NCI-H460 (cell line): ENCODE data around the gene ZFPM1. TPM values are rescaled to one million over a fixed set of nuclear protein-coding genes. Genes with fewer than 3 reads are reported as not detected.
"Not testable (repeated sequence)": the region's sequence is repeated elsewhere in the genome, so short reads cannot be mapped to it uniquely, and the experiment has no call there.

Source experiments
- DNase-seq: peaks from one replicate; pipeline ENCODE4 v3.0.0-alpha.2; 2016; ENCODE audit warnings: low read depth; ENCODE audit errors: extremely low read depth
- polyA plus RNA-seq: library from polyadenylated mRNA; depleted of rRNA; stranded (reverse); fragments of >200 nt; gene quantifications from 2 replicates; pipeline ENCODE4 v1.2.3, GENCODE V29; 2014; cell fraction: nucleus; rRNA removed
- total RNA-seq: library from RNA; depleted of rRNA; stranded (reverse); fragments of >200 nt; shearing (Covaris generic); gene quantifications from 2 replicates; pipeline ENCODE4 v1.2.3, GENCODE V29; 2014; rRNA removed

ZFPM1 gene
- 0.67 and 0.95 TPM in 2 replicates for total RNA-seq
- 0.75 and 1.2 TPM in 2 replicates for polyA plus RNA-seq

DNA sequence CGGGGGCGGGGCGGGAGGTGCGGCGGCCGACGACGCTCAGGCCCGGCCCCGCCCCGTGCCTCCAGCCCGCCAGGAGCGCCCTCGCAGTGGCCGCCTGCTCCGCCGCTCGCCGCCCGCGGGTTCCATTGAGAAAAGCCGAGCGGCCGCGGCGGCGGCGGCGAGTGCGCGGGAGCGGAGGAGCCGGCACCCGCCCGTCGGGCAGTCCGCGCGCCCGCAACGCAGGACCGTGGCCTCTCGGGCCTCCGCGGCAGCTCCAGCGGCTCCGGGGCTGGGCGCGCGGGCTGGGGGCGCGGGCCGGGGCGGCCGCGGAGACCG lies at the start of gene ZFPM1:
ZFPM1 (plus strand) TSS at position 64 of the 315 bp plus-strand sequence. CDS start 359 bp downstream, outside the sequence.
- no peak for DNase-seq

GRCh38 chr16:88403794-88404581 lies 49.1 kb upstream of the ZFPM1 start:
- DNase-seq: no peak

GRCh38 chr16:88404769-88405168 lies 48.3 kb upstream of the ZFPM1 start:
- no peak for DNase-seq

GRCh38 chr16:88405216-88406060 lies 47.6 kb upstream of the ZFPM1 start:
- no peak for DNase-seq

- no peak for DNase-seq
Measured at GRCh38 chr16:88406096-88407041, 46.7 kb upstream of the ZFPM1 start.

- DNase-seq: no peak
Measured at GRCh38 chr16:88407042-88407420, 46.0 kb upstream of the ZFPM1 start.

DNA sequence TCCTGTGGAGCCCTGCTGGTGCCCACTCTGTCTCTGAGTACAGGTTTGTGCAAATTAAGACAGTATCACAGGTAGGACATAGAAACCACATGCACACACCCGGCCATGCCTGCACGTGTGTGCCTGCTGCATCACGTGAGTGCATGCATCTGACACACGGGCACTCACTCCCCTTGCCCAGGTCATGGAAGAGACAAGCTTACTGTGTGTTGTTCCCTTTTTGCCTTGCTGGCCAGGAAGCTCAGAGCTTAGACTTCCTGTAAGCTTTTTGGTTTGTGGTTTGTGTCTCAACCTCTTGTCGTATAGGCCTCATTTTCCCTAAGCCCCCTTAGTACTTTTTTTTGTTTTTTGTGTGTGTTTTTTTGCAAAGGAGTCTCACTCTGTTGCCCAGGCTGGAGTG lies 45.3 kb upstream of the ZFPM1 start:
- DNase-seq: no peak

GRCh38 chr16:88408561-88409142 lies 44.4 kb upstream of the ZFPM1 start:
- DNase-seq: no peak

- DNase-seq: no peak
Measured at GRCh38 chr16:88409296-88410065, 43.6 kb upstream of the ZFPM1 start.

DNA sequence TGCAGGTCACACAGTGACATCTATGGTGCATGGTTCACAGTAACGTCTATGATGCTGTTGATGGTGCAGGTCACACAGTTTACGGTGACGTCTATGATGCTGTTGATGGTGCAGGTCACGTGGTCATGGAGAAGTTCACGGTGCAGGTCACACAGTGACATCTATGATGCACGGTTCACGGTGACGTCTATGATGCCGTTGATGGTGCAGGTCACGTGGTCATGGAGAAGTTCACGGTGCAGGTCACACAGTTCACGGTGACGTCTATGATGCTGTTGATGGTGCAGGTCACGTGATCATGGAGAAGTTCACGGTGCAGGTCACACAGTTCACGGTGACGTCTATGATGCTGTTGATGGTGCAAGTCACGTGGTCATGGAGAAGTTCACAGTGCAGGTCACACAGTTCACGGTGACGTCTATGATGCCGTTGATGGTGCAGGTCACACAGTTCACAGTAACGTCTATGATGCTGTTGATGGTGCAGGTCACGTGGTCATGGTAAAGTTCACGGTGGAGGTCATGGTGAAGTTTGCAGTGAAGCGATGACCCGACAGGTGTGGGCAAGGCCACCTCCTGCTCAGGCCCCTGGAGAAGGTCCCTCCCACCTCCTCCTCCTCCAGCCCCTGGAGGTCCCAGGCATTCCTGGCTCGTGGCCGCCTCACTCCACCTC lies 42.6 kb upstream of the ZFPM1 start:
- not testable (repeated sequence) for DNase-seq

DNA sequence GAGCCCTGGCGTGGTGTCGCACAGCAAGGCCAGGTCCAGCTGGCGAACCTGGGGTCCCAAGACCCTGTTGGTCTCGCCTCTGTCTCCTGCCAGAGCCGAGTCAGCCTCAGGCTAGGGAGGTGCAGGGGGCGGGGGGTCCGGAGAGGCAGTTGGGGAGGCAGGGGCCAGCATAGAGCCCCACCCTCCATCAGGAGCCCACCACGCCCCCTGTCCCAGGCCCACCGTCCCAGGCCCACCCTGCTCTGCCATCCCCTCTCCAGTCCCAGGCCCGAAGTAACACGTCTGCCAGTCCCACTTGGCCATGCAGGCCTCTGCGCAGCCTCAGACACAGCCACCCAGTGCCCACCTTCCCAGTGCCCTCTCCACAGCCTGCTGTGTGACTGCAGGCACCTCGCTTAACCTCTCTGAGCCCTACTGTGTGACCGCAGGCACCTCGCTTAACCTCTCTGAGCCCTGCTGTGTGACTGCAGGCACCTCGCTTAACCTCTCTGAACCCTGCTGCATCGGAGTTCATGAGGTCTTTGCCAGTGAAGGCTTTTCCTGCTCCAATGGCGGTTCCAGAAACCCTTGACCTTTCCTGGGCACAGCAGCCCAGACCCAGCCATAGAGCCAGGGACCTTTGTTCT lies 41.0 kb upstream of the ZFPM1 start:
- no peak for DNase-seq

DNA sequence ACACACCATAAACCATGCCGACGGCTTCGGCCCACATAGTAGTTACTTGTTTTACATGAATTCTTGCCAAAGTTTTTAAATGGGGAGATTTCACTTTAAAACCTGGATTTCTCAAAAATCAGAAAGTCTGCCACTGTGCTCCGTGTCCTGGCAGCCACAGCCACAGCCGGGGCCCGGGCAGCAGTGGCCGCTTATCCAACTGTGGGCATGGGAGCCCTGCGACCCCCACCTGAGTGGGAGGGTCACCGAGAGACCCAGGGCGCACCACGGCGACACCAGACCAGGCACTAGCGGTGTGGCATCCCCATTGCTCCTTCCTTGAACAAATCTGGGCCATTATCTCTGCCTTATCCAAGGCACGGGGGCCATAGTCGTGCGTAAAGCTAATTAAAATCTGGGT lies 40.3 kb upstream of the ZFPM1 start:
- no peak for DNase-seq

GRCh38 chr16:88413231-88413630 lies 39.8 kb upstream of the ZFPM1 start:
- no peak for DNase-seq

GRCh38 chr16:88413631-88414030 lies 39.4 kb upstream of the ZFPM1 start:
- no peak for DNase-seq

- DNase-seq: no peak
Measured at GRCh38 chr16:88414521-88415380, 38.3 kb upstream of the ZFPM1 start.

GRCh38 chr16:88415381-88415705 lies 37.7 kb upstream of the ZFPM1 start:
- no peak for DNase-seq

DNA sequence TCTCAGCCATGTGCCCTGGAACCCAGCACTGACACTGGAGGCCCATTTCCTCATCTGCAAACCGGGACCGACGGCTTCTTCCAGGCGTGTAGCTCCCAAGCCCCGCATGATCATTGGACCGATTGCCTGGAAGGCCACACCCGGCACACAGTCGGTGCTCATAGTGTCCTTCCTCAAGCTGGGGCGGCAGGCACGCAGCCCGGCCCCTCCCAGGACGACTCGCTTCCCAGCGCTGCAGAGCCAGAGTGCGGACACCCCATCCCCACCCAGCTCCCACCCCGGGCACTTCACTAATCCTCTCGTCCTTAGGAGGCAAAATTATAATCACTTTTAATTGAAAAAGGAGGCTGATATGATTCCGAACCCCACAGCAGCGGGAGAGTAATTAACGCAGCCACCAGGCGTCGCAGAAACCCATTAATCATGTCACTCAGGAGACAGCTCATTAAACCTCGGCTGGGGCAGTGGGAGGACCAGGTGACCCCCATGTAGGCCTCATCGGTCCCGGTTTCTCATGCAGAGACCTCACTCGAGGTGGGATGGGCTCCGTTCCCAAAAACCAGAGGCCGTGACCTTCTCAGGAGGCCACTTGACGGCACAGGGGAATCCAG lies 37.3 kb upstream of the ZFPM1 start:
- DNase-seq: no peak
